Suppressor macrophage (primary cell): Measurements from ENCODE around the gene PLCH1.
A peak's percentile ranks its signal among the peaks of the same experiment; 100 is the strongest.

ENCODE experiments used
- DNase-seq, 4 experiments: peaks; one replicate each; pipeline ENCODE4 v3.0.0-alpha.2; 2020 to 2022

The PLCH1 gene

DNA sequence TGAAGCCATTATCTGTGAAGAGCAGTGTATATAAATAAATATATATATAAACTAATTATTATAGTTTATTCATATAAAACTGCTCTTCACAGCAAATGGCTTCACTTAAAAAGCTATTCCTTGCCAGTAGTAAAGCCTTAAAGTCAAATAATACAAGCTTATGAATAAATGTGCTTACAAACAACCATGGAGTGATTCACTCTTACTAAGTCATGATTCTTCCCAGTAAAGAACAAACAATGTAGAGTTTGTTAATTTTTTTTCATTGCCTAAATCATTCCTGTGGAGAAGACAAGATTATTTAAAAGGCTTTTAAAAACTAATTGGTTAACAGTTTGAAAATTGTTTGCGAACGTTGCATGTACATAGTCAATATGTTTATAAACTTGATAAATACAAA lies 140.7 kb downstream of the PLCH1 start:
- no peak for DNase-seq

DNA sequence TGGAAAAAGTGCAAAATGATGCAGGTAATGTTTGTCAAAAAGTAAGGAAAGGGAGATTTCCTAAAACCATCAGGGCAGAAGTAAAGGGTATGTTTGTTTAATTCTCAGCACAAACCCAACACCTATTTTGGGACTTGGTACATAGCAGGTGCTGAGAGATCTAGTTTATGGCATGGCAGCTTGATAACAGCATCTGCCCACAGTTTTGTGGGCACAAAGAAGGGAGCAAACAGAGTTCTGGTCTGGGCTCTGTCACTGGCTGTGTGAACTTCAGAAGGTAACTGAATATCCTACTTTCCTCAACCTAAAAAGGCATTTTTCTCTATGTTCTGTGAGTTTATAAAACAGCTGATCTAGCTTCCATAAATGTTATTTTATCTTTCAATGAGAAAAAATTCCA lies 141.6 kb downstream of the PLCH1 start:
- DNase-seq, result no peak

DNA sequence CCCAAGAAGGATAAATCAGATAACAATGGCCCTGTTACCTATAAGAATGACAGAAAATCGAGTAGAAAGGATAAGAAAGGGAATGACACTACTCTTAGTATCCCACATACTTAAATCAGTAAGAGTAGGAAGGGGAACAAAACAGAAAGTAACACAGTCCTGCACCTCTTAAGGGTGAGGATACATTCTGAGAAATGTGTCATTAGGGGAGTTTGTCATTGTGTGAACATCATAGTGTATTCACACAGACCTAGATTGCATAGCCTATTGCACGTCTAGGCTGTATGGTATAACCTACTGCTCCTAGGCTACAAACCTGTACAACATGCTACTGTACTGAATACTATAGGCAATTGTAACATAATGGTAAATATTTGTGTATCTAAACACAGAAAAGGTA lies 142.6 kb downstream of the PLCH1 start:
- DNase-seq, result no peak

DNA sequence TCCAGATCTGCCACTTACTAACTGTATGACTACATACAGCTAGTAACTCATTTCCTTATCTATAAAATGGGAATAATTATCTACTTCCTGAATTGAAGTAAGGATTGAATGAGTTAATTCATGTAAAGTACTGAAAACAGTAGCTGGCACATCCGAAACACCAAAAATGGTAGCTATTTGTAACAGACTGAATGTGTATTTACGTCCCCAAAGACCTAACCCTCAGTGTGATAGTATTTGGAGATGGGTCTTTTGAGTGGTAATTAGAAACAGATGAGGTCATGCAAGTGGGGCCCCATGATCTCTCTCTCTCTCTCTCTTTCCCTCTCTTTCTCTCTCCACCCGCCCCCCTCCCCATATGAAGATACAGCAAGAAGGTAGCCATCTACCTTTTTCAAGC lies 146.2 kb downstream of the PLCH1 start:
- DNase-seq, result no peak

DNA sequence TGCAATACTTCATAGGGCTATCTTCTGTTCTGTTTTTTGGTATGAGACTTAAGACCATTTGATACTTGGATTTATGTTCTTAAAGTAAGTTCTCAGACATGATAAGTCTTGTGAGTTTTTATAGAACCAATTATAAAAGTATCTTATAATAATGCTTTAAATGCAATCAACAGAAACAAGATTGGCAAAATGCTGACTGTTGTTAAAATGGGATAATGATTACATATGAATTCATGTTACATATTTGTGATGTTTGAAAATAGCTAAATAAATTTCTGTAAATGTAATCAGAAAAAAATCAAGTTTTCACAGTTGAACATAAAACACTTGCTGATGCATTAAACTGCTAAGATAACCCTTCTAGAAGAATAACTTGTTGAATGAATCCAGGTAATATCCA lies 148.3 kb downstream of the PLCH1 start:
- DNase-seq, result no peak

DNA sequence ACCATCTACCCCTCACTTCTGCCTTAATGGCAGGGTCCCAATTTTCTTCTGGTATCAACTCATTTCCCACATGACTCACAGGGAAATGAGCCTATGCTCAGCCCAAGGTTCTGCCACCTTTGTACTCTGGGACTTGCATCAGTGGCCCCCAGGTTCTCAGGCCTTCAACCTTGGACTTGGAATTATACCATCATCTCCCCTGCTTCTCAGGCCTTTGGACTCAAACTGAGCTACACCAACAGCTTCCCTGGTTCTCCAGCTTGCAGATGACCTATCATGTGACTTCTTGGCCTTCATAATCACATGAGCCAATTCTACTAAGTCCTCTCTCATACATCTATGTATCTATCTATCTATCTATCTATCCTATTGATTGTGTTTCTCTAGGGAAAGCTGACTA lies 149.5 kb downstream of the PLCH1 start:
- no peak for DNase-seq

DNA sequence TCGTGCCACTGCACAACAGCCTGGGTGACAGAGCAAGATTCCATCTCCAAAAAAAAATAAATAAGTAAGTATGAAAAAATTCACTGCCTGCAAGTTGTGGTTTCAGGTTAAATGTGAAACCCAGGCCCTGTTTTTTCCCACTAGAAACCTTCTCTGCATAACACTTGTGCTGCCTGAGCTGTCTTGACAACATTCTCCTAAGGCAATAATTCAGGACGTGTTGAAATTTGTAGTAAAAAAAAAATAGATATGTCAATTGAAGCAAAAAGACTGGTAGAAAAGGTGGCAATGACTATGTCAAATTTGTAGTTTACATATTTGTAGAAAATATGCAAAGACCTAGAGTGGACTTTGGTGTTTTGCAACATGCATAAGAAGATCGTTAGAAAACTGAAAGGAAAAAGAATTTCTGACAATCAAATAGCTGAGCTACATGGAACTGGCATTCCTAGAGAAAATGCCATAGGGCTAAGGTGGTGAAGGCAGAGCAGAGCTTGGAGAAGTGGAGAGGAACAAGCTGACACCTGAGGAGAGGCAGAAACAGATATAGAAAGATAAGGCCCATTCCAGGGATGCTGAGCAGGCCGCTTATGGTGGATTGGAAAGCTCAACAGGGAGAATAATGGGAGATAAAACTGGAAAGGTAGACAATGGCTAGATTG lies 150.2 kb downstream of the PLCH1 start:
- DNase-seq, result no peak

DNA sequence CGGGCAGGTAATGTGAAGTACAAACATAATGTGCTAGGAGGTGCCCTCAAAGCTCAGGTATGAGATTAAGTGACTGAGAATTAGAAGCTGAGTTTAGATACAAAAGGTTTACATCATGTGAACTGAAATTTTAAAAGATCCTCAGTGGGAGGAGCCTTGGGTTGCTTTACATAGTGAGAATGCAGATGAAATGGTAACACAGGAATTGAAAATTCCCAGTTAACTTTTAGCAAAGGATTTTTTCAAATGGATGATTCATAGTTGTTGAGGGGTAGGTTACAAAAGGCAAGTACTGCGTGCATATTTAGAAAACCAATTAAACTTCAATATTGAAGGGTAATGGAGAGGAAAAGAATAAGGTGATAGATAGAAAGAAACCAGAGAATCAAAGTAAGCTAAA lies 157.3 kb downstream of the PLCH1 start:
- DNase-seq, result no peak

DNA sequence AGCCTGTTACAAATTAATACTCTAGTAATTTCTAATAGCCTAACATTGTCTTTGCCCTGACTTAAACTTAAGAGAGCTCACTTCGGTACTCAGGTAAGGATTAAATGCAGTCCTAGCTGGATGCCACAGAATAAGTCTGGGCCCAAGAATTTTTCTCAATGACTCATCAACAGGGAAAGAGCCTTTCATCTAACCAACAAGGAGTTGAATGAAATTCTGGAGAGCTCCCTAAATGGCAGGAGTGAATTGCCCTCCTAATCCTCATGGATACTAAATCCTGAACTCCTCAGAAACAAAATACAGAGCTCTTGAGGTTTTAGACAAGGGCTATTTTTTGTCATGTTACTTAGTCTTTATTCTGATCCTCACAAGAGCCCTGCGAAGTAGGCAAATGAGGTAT lies 159.5 kb downstream of the PLCH1 start:
- DNase-seq, result no peak

DNA sequence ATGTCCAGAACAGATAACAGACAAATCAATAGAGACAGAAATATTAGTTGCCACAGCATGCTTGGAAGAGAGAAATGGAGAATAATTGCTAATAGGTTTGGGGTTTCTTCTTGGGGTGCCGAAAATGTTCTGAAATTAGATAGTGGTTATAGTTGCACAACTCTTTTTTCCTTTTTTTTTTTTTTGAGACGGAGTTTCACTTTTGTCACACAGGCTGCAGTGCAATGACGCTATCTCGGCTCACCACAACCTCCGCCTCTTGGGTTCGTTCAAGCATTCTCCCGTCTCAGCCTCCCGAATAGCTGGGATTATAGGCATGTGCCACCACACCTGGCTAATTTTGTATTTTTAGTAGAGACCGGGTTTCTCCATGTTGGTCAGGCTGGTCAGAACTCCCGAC lies 163.3 kb downstream of the PLCH1 start:
- DNase-seq, result peak; percentile 18 to 65 (median 59)

DNA sequence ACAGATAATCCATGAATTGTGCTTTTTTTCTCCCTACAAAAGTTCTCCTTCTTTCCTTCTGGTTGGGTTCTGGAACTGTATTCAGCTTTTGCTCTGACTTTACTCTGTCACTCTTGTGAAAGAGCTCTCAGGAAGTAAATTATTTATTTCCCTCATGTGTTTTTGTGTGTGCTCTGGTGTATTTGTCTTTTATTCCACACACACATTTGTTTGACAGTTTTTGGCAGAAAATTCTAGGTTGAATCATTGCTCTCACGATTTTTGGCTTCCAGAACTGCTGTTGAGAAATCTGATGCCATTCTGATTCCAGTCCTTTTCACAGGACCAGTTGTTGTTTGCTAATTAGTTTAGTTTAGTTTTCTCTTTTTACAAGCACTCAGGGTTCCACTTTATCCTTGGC lies 172.8 kb downstream of the PLCH1 start:
- DNase-seq, result no peak

DNA sequence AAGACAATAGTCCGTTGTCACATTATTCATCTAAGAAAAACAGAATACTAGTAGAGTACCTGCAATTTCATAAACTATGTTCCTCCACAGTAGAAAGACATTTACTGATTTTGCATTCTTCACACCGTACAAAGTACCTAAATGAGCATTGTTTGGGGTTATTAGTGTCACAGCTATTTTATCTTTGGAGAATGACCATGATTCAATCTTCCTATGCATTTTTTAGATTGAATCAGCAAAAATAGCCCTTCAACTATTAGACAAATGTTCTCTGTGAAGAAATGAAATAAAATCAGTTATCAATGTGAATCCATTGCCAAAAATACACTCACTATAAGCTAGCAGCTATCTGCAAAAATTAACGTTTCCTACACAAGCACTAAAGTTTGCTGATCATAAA lies 176.6 kb downstream of the PLCH1 start:
- DNase-seq, result no peak

DNA sequence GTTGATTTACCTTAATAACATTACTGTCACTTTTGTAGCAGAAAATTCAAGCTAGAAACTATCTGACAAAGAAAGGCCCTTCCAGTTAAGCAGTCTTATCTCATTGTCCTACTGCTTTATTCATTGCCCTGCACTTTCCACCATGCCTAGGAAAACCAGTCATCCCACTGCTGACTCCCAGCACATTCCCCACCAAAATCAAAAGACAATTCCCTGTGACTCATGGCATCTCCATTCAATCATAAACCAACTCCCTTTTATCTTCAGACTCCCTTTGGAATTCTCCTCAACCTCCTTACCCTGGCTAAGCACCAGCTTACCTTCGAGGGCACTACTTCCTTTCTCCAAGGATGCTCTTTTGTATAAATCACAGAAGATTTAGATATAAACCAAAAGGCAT lies 184.3 kb downstream of the PLCH1 start:
- DNase-seq, result no peak

DNA sequence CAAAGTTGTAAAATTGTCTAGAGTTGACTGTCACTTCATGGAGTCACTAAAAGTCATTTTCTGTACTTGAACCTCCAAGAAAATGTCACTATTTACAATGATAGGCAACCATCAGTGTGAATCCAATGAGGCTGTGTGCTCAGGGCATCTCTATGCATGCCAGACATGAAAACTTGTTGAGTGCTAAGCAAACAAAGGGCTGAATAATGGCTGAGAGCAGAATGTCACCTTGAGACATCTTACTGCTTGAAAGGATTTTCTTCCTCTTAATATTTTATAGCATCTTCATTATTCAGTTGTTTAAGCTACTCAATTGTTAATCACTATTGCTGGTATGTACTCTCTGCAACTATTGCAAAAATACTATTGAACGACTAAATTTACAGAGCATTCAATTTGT lies 184.7 kb downstream of the PLCH1 start:
- DNase-seq, result no peak

DNA sequence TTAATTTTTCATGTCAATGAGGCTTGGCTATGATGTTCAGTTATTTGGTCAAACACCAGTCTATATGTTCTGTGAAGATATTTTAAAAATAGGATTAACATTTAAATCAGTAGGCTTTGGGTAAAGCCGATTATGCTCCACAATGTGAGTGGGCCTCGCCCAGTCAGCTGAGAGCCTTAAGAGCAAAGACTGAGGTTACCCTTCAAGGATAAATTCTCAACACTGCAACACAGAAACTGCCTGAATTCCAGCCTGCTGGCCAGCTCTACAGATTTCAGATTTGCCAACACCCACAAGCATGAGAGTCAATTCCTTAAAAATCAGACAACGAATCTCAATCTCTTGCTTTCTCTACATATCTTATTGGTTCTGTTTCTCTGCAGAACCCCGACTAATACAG lies 188.3 kb downstream of the PLCH1 start:
- no peak for DNase-seq

DNA sequence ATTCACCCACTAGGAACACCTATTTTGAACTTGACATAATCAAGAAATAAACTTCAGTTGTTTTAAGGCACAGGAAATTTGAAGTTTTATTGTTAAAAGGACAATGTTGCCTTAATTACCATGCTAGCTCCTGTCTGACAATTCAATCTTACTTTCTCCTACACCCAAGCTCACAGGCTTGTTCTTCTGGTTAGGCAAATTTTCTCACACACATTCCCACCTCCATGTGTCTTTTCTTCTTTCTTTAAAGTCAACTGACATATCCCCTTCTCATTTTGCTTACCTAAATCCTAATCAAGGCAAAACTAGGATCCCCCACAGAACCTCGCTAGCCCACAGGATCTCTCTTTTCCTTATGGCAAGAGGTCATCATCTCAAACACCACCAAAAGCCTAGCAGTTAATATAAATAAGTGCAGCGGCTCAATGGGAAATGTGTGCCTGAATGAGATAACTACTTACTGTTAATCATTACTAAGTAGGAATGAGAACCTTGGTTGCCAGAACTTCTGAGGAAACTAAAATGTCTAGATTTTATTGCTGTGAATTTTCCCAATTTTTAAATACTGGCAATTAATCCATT lies 189.3 kb downstream of the PLCH1 start:
- no peak for DNase-seq

DNA sequence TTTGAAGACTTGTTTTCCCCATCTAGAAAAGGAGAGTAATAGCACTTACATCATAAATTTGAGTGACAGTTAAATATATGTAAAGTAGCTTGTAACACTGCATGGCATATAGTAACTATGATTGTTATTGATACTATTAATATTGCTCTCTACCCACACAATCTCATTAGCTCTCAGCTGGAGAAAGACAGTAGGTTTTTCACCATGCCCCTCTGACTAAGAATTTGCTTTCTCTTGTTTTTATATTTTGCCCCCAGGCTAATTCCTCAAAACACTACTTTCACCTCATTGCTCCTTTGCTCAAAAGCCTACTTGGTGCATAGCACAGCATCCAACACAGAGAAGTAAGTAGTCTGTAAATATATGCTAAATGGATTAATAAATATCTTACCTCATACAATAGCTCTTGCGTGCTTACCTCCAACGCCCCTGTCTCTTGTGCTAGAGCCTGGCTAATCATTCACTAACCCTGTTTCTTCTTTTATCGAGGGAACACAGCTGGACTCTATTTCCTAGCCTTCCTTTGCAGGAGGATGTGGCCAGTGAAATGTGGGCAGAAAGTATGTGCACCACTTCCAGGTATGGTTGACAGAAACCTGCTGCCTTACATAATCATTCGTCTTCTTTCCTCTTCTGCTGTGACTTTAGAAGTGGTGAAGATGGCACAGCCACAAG lies 190.0 kb downstream of the PLCH1 start:
- no peak for DNase-seq

DNA sequence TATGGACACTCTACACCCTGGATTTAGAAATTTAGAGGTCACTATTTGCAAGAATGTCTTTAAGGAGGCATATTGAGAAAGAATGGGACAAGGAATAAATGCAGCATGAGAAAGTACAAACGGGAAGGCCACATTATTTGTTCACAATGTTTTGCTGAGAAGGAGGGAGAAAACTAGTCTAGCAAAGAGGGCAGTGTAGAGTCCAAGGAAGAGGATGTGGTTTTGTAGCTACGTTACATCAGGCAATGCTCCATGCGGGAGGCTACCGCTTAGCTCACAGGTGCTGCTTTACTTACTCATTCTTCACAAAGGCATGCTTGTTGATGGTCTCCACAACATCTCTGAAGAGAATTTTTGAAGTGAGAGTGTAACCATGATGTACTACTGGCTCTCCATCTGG lies 191.1 kb downstream of the PLCH1 start:
- no peak for DNase-seq

DNA sequence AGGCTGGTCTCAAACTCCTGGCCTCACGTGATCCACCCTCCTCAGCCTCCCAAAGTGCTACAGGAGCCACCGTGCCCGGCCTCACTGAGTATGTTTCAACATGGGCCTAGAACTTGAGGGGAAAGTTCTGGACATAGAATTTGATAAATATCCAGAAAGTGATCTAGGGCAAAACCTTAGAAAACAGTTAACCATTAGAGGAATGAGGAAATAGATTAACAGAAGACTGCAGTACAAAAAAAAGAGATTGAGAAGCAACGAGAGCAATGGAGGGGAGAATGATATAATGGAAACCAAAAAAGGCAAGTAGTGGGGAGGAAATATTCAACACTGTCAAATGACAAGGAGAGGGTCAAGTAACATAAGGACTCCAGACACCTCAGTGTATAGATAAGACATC lies 191.5 kb downstream of the PLCH1 start:
- no peak for DNase-seq

DNA sequence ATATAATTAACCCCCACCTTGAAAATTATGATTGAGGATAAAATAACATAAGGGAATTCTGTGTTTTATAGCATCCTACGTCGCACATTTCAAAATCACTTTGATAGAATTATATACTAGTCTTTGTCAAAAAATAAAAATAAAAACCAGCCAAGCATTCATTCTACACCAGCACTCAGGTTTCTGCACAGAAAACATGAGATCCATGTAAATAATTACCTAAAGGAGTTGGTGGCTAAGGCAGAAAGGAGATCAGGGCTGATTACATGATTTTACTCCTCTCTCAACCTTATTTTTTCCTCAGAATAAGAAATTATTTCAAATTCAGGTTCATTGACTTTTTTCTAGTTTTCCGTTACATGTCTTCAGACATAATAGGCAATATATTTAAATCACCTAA lies 194.5 kb downstream of the PLCH1 start:
- DNase-seq, result no peak

DNA sequence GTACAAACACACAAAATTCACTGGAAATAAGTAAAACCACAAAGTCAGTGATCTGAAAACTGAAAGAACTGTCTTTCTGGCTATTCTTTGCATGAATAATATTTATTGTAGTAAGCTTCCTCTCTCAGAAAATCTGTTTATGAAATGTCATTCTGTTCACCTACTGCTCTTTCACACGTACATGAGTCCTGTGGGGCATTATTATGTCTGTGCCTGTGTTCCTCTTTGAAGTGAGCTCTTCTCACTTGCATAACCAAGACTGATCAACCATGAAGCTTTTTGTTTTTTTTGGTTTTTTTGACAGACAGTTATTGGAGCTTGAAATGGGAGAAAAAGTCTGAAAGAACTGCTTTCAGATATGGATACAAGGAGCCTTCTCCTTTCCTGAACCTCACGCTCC lies 195.8 kb downstream of the PLCH1 start:
- no peak for DNase-seq

DNA sequence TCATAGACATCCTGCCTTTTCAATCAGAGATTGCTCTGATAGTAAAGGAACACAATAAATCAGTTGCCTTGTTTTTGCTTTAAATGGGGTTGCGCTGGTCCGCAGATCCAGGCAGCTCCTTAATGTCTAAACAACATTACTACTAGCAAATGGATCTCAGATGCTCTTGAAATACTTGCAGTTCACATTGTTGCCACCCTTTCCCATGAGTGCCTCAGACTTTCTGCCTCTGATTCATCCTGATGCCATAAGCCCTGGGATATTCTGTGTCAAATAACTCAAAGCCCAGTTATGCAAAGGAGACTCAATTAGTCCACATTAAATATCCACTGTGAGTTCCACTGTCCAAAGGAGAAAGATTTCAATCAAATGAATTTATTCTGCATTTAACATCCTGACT lies 196.7 kb downstream of the PLCH1 start:
- no peak for DNase-seq

DNA sequence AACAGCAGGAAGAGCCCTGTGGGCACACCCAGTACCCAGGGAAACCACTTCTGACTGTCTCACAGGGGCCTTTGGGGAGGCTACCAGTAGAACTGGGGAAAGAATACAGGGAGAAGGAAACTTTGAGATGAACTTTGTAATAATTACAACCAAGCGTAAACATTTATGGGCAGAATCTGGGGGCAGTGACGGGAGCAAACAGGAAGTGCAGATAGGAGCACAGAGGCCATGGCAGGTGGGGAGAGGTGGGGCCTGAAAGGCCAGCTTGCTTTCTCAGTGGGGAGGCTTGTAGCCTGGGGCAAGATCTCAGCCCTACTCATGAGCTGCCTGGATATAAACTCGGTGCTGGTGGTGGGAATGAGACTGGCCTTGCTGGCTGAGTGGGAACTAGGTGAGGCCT lies 209.8 kb downstream of the PLCH1 start:
- no peak for DNase-seq

DNA sequence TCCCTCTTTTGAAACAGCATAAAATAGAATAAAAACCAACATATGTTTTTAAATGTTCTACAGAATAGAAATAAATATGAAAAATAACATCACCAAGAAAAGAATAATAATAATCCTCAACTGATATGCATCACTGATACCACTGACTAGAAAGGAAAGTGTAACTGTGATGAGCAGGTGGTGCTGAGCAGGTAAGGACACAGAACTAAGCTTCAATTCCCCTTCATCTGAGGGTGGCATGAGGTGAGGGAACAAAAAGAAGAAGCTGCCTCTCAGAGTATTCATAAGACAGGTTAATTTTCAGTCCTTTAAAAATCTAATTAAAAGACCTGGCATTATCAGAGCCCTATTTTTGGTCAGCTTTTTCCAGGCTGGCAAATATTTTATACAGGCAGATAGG lies 216.3 kb downstream of the PLCH1 start:
- no peak for DNase-seq
